ENCODE measurements around the gene SPG11.

Gene SPG11, protein sequence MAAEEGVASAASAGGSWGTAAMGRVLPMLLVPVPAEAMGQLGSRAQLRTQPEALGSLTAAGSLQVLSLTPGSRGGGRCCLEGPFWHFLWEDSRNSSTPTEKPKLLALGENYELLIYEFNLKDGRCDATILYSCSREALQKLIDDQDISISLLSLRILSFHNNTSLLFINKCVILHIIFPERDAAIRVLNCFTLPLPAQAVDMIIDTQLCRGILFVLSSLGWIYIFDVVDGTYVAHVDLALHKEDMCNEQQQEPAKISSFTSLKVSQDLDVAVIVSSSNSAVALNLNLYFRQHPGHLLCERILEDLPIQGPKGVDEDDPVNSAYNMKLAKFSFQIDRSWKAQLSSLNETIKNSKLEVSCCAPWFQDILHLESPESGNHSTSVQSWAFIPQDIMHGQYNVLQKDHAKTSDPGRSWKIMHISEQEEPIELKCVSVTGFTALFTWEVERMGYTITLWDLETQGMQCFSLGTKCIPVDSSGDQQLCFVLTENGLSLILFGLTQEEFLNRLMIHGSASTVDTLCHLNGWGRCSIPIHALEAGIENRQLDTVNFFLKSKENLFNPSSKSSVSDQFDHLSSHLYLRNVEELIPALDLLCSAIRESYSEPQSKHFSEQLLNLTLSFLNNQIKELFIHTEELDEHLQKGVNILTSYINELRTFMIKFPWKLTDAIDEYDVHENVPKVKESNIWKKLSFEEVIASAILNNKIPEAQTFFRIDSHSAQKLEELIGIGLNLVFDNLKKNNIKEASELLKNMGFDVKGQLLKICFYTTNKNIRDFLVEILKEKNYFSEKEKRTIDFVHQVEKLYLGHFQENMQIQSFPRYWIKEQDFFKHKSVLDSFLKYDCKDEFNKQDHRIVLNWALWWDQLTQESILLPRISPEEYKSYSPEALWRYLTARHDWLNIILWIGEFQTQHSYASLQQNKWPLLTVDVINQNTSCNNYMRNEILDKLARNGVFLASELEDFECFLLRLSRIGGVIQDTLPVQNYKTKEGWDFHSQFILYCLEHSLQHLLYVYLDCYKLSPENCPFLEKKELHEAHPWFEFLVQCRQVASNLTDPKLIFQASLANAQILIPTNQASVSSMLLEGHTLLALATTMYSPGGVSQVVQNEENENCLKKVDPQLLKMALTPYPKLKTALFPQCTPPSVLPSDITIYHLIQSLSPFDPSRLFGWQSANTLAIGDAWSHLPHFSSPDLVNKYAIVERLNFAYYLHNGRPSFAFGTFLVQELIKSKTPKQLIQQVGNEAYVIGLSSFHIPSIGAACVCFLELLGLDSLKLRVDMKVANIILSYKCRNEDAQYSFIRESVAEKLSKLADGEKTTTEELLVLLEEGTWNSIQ (N-terminal part only)

DNA sequence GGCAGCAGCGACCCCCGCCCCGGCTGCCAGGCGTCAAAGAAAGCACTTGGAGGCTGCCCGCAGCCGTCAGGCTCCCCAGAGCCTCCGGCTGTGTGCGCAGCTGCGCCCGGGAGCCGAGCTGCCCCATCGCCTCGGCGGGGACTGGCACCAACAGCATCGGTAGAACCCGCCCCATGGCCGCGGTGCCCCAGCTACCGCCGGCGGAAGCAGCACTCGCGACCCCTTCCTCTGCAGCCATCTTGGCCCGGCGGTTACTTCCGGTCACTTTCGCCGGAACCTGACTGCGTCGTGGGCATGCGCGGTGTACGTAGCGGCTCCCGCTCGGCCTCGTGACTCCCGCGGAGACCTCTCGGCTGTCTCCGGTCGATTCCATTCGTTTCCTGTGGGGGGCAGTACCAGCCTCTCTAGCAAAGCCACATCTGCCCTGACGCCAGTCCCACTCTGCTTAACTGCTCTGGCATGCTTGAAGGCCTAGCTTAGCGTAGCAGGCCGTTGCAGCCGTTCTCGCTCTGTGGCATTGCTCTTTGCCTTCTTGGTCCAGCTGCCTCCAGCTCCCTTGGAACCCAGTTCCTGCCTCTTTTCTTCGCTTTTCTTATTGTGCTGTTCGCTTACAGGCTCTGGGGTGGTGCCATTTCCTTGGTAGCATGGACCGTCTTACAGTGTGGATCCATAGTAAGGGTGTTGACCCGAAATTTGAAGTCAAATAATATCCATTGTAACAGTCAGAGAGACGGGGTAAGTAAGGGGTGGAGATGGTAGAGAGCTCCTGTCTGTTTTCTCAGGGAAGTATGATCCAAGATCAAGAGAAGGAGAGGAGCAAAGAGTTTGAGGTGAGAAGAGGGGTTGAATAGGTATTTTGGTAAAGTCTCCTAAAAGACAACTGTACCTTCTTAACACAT, at the start of gene SPG11:
SPG11 (minus strand) TSS at position 253 of the 899 bp plus-strand sequence; CDS start at position 238, 15 bp downstream.
- TF ChIP-seq, protein P1, sequence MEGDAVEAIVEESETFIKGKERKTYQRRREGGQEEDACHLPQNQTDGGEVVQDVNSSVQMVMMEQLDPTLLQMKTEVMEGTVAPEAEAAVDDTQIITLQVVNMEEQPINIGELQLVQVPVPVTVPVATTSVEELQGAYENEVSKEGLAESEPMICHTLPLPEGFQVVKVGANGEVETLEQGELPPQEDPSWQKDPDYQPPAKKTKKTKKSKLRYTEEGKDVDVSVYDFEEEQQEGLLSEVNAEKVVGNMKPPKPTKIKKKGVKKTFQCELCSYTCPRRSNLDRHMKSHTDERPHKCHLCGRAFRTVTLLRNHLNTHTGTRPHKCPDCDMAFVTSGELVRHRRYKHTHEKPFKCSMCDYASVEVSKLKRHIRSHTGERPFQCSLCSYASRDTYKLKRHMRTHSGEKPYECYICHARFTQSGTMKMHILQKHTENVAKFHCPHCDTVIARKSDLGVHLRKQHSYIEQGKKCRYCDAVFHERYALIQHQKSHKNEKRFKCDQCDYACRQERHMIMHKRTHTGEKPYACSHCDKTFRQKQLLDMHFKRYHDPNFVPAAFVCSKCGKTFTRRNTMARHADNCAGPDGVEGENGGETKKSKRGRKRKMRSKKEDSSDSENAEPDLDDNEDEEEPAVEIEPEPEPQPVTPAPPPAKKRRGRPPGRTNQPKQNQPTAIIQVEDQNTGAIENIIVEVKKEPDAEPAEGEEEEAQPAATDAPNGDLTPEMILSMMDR (IDR thresholded peaks at IDR 0.05; ENCODE audit: insufficient read depth, missing control alignments): peak; percentile 78
- FAIRE-seq (no peak), DNase-seq (ENCODE audit: insufficient read length, low spot score) (peak; percentile 64)

DNA sequence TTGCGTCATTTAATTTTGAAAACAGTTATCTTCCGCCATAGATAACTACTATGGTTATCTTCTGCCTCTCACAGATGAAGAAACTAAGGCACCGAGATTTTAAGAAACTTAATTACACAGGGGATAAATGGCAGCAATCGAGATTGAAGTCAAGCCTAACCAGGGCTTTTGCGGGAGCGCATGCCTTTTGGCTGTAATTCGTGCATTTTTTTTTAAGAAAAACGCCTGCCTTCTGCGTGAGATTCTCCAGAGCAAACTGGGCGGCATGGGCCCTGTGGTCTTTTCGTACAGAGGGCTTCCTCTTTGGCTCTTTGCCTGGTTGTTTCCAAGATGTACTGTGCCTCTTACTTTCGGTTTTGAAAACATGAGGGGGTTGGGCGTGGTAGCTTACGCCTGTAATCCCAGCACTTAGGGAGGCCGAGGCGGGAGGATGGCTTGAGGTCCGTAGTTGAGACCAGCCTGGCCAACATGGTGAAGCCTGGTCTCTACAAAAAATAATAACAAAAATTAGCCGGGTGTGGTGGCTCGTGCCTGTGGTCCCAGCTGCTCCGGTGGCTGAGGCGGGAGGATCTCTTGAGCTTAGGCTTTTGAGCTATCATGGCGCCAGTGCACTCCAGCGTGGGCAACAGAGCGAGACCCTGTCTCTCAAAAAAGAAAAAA, 49.0 kb upstream of the SPG11 start:
- FAIRE-seq (no peak), DNase-seq (ENCODE audit: insufficient read length, low spot score) (no peak)
- TF ChIP-seq, protein P1 (IDR thresholded peaks at IDR 0.05; ENCODE audit: insufficient read depth, missing control alignments): no peak

DNA sequence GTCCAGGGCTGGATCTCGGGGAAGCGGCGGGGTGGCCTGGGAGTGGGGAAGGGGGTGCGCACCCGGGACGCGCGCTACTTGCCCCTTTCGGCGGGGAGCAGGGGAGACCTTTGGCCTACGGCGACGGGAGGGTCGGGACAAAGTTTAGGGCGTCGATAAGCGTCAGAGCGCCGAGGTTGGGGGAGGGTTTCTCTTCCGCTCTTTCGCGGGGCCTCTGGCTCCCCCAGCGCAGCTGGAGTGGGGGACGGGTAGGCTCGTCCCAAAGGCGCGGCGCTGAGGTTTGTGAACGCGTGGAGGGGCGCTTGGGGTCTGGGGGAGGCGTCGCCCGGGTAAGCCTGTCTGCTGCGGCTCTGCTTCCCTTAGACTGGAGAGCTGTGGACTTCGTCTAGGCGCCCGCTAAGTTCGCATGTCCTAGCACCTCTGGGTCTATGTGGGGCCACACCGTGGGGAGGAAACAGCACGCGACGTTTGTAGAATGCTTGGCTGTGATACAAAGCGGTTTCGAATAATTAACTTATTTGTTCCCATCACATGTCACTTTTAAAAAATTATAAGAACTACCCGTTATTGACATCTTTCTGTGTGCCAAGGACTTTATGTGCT, 48.4 kb upstream of the SPG11 start:
- no peak for DNase-seq (ENCODE audit: insufficient read length, low spot score)
- TF ChIP-seq, protein P1 (IDR thresholded peaks at IDR 0.05; ENCODE audit: insufficient read depth, missing control alignments): no peak
- FAIRE-seq: no peak

DNA sequence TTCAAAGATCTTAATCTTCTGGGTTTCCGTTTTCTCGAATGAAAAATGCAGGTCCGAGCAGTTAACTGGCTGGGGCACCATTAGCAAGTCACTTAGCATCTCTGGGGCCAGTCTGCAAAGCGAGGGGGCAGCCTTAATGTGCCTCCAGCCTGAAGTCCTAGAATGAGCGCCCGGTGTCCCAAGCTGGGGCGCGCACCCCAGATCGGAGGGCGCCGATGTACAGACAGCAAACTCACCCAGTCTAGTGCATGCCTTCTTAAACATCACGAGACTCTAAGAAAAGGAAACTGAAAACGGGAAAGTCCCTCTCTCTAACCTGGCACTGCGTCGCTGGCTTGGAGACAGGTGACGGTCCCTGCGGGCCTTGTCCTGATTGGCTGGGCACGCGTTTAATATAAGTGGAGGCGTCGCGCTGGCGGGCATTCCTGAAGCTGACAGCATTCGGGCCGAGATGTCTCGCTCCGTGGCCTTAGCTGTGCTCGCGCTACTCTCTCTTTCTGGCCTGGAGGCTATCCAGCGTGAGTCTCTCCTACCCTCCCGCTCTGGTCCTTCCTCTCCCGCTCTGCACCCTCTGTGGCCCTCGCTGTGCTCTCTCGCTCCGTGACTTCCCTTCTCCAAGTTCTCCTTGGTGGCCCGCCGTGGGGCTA, 47.8 kb upstream of the SPG11 start, which contains the start of the genes B2M and PATL2:
B2M (plus strand) TSS at position 422 of the 647 bp plus-strand sequence; CDS start at position 452, 30 bp downstream.
PATL2 (minus strand) TSS at position 228 of the 647 bp plus-strand sequence. CDS start 34,833 bp downstream, outside the sequence.
- TF ChIP-seq, protein P1 (IDR thresholded peaks at IDR 0.05; ENCODE audit: insufficient read depth, missing control alignments): no peak
- DNase-seq (ENCODE audit: insufficient read length, low spot score) (peak; percentile 59), FAIRE-seq (no peak)

DNA sequence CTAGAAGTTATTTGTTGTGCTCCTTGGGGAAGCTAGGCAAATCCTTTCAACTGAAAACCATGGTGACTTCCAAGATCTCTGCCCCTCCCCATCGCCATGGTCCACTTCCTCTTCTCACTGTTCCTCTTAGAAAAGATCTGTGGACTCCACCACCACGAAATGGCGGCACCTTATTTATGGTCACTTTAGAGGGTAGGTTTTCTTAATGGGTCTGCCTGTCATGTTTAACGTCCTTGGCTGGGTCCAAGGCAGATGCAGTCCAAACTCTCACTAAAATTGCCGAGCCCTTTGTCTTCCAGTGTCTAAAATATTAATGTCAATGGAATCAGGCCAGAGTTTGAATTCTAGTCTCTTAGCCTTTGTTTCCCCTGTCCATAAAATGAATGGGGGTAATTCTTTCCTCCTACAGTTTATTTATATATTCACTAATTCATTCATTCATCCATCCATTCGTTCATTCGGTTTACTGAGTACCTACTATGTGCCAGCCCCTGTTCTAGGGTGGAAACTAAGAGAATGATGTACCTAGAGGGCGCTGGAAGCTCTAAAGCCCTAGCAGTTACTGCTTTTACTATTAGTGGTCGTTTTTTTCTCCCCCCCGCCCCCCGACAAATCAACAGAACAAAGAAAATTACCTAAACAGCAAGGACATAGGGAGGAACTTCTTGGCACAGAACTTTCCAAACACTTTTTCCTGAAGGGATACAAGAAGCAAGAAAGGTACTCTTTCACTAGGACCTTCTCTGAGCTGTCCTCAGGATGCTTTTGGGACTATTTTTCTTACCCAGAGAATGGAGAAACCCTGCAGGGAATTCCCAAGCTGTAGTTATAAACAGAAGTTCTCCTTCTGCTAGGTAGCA, 47.0 kb upstream of the SPG11 start:
- FAIRE-seq: no peak
- TF ChIP-seq, protein P1 (IDR thresholded peaks at IDR 0.05; ENCODE audit: insufficient read depth, missing control alignments): peak; percentile 45
- no peak for DNase-seq (ENCODE audit: insufficient read length, low spot score)
